Stomach (tissue), 4 donors: Measurements from ENCODE around the gene NUP98.

ENCODE experiments used
- CTCF ChIP-seq, 7 experiments: fragments of 450-650 bp in 4 of 7; fragments of 200-600 bp in 3 of 7; sonication (generic) in 3 of 7; IDR thresholded peaks; one replicate each; pipeline ENCODE4 v1.5.1; 2016 to 2019; ENCODE audit warnings: antibody characterized with exemption in 7 of 7, control low read depth in 2 of 7, mild to moderate bottlenecking in 1 of 7
- POLR2A ChIP-seq, 4 donors: fragments of 450-650 bp; IDR thresholded peaks; one replicate each; pipeline ENCODE4 v1.6.1; 2016; ENCODE audit warnings: antibody characterized with exemption in 4 of 4, control low read depth in 2 of 4, mild to moderate bottlenecking in 1 of 4, moderate library complexity in 1 of 4

- TF ChIP-seq CTCF (IDR thresholded peaks at IDR 0.05), result no peak
- no peak for TF ChIP-seq POLR2A (IDR thresholded peaks at IDR 0.05)
Observed at GRCh38 chr11:3641191-3641590, 156.2 kb downstream of the NUP98 start.
